Cardiac muscle cell (in vitro differentiated cells and primary cell): ENCODE measurements around the gene C2CD2L. TPM values are rescaled to one million over a fixed set of nuclear protein-coding genes. Genes with fewer than 3 reads are reported as not detected.
A peak's percentile ranks its signal among the peaks of the same experiment; 100 is the strongest.
"Not testable (repeated sequence)": the region's sequence is repeated elsewhere in the genome, so short reads cannot be mapped to it uniquely, and the experiment has no call there.

ENCODE experiments used
- DNase-seq, 2 donors: peaks; one replicate each; pipeline versions ENCODE4 v3.0.0 to v3.0.0-alpha.2; 2010 to 2017; ENCODE audit warnings: low read depth in 1 of 2, low spot score in 1 of 2
- H3K27ac ChIP-seq: fragments of 200-600 bp; sonication (generic); 2 replicates; pipeline ENCODE4 v1.5.1; 2016
- H3K27me3 ChIP-seq: fragments of 200-600 bp; sonication (generic); 2 replicates; pipeline ENCODE4 v1.6.0; 2016; ENCODE audit warnings: control low read depth
- H3K36me3 ChIP-seq: fragments of 200-600 bp; sonication (generic); 2 replicates; pipeline ENCODE4 v1.5.1; 2016; ENCODE audit warnings: control low read depth
- H3K4me1 ChIP-seq: fragments of 200-600 bp; sonication (generic); 2 replicates; pipeline ENCODE4 v1.8.1; 2017; ENCODE audit warnings: low read depth, mild to moderate bottlenecking, mixed run types
- H3K4me3 ChIP-seq: fragments of 200-600 bp; sonication (generic); 2 replicates; pipeline ENCODE4 v1.5.1; 2016; ENCODE audit warnings: mild to moderate bottlenecking
- H3K9me3 ChIP-seq: fragments of 200-600 bp; sonication (generic); 2 replicates; pipeline ENCODE4 v1.5.1; 2017; ENCODE audit warnings: low read depth, mild to moderate bottlenecking, control low read depth
- polyA plus RNA-seq: library from polyadenylated mRNA; unstranded; fragments of >200 nt; fragmentation: Nextera tagmentation; extraction: Ambion mirVana; gene quantifications from 2 replicates; pipeline ENCODE4 v1.2.1, GENCODE V29; 2016
- total RNA-seq: library from RNA; depleted of rRNA; stranded (reverse); fragments of >200 nt; gene quantifications from 2 replicates; pipeline ENCODE4 v1.2.3, GENCODE V29; 2016
- TF ChIP-seq, protein P1 (sequence below): IDR thresholded peaks from 2 replicates; pipeline ENCODE4 v1.5.1; 2012; ENCODE audit warnings: low read depth, mild to moderate bottlenecking, low read length

Gene C2CD2L
- total and polyA plus RNA-seq, 2 experiments from 2014 or later = 11.1 to 16.4 TPM

- DNase-seq = no peak
- TF ChIP-seq, protein P1, sequence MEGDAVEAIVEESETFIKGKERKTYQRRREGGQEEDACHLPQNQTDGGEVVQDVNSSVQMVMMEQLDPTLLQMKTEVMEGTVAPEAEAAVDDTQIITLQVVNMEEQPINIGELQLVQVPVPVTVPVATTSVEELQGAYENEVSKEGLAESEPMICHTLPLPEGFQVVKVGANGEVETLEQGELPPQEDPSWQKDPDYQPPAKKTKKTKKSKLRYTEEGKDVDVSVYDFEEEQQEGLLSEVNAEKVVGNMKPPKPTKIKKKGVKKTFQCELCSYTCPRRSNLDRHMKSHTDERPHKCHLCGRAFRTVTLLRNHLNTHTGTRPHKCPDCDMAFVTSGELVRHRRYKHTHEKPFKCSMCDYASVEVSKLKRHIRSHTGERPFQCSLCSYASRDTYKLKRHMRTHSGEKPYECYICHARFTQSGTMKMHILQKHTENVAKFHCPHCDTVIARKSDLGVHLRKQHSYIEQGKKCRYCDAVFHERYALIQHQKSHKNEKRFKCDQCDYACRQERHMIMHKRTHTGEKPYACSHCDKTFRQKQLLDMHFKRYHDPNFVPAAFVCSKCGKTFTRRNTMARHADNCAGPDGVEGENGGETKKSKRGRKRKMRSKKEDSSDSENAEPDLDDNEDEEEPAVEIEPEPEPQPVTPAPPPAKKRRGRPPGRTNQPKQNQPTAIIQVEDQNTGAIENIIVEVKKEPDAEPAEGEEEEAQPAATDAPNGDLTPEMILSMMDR = no peak
- Histone ChIP-seq H3K9me3 (no peaks in the 10 kb centered on the region), H3K27me3 (no peaks in the 10 kb centered on the region), H3K4me3 (no peak overlapping the region), H3K4me1 (peaks cover 3% of the 10 kb centered on the region), H3K36me3 (peaks cover 18% of the 10 kb centered on the region), H3K27ac (peak overlapping the region; percentile 55)
Observed at GRCh38 chr11:119126675-119127268, 19.6 kb downstream of the C2CD2L start.

DNA sequence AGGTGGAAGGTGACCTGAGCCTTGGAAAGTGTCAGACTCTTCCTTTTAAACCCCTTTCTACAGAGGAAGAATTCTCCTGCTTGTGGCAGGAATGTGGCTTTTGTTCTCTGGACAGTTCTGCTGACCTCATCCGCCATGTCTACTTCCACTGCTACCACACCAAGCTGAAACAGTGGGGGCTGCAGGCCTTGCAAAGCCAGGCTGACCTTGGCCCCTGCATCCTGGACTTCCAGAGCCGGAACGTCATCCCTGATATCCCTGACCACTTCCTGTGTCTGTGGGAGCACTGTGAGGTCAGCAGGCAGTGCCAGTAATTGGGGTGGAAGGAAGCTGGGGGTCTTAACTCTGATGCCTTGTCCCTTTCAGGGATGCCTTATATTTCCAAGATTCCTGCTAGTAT lies 23.5 kb downstream of the C2CD2L start:
- no peak overlapping the region for H3K27ac ChIP-seq
- H3K4me1 ChIP-seq = no peaks in the 10 kb centered on the region
- TF ChIP-seq, protein P1 = no peak
- H3K36me3 ChIP-seq = peaks cover 38% of the 10 kb centered on the region
- no peak overlapping the region for H3K4me3 ChIP-seq
- H3K9me3 ChIP-seq = no peaks in the 10 kb centered on the region
- DNase-seq = peak in 1 of 2 donors; percentile 81
- no peaks in the 10 kb centered on the region for H3K27me3 ChIP-seq

DNA sequence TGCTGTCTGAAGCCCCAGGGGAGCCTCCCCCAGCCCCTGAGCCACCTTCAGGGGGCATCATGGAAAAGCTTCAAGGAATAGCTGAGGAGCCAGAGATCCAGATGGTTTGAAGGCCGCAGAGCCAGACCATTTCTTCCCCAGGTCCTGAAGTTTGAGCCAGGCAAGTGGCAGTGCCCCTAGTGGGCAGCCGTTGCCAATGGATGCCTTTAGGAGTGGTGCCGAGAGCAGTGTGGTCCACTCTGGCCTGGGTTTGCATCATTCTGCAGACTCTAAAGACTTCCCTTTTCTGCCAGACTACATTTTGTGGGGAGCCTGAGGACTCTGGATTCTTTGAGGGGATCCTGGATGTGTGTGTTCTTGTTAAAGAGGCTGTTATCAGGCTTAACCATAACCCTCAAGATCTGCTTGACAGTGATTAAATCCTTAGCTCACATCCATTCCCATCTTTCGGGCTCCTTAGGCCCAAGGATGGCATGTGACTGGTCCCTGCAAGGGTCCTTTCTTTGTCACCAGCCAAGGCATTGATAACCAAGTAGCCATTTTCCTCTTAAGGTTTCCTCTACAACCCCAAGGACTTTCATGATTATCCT lies 27.3 kb downstream of the C2CD2L start:
- Histone ChIP-seq H3K36me3 (peaks cover 36% of the 10 kb centered on the region), H3K27me3 (no peaks in the 10 kb centered on the region), H3K4me3 (no peak overlapping the region), H3K27ac (no peak overlapping the region), H3K4me1 (no peaks in the 10 kb centered on the region), H3K9me3 (no peaks in the 10 kb centered on the region)
- TF ChIP-seq, protein P1 = peak; percentile 51
- DNase-seq = no peak

- H3K9me3 ChIP-seq, H3K27me3 ChIP-seq, H3K36me3 ChIP-seq, DNase-seq, H3K27ac ChIP-seq, H3K4me1 ChIP-seq, H3K4me3 ChIP-seq: not testable (repeated sequence)
Observed at GRCh38 chr11:119139276-119139675, 32.1 kb downstream of the C2CD2L start.

GRCh38 chr11:119144825-119145486 lies 37.8 kb downstream of the C2CD2L start:
- no peaks in the 10 kb centered on the region for H3K4me1 ChIP-seq
- H3K9me3 ChIP-seq = no peaks in the 10 kb centered on the region
- no peak overlapping the region for H3K27ac ChIP-seq
- TF ChIP-seq, protein P1 = peak; percentile 67
- H3K36me3 ChIP-seq = no peaks in the 10 kb centered on the region
- H3K4me3 ChIP-seq = no peak overlapping the region
- peak; percentile 79 to 80 for DNase-seq
- H3K27me3 ChIP-seq = peaks cover 32% of the 10 kb centered on the region

DNA sequence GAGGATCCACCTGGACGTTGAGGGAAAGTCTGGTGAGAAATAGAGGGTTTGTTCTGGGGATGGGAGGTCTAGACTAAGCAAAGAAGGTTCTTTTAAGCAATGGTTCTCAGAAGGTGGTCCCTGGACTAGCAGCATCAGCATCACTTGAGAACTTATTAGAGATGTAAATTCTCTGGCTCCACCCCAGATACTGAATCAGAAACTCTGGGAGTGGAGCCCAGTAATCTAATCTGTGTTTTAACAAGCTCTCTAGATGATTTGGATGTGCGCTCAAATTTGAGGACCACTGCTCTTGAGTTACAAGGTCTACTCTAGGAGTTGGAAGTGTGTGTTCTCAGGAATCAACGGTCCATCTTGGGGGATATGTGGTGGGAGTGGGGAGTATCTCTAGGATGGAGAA lies 38.4 kb downstream of the C2CD2L start:
- H3K27ac ChIP-seq = no peak overlapping the region
- peaks cover 38% of the 10 kb centered on the region for H3K27me3 ChIP-seq

More for the DNA sequence above, 38.4 kb downstream of the C2CD2L start:
- no peaks in the 10 kb centered on the region for H3K36me3 ChIP-seq
- DNase-seq = no peak
- no peak overlapping the region for H3K4me3 ChIP-seq
- H3K9me3 ChIP-seq = no peaks in the 10 kb centered on the region
- TF ChIP-seq, protein P1 = no peak
- no peaks in the 10 kb centered on the region for H3K4me1 ChIP-seq
